GM23338 (cell line): ENCODE data around the gene AFAP1L1. TPM values are rescaled to one million over a fixed set of nuclear protein-coding genes. Genes with fewer than 3 reads are reported as not detected.

Experiments used
- ATAC-seq: fragments of 200-7000 bp; cut with Tn5 transposase; 3 replicates; pipeline ENCODE4 v1.9.1; 2020
- DNase-seq: peaks from one replicate; pipeline ENCODE4 v3.0.0-alpha.2; 2015; ENCODE audit warnings: low spot score
- H2AFZ ChIP-seq: fragments of 200-600 bp; sonication (generic); 2 replicates; pipeline ENCODE4 v1.8.0; 2016; ENCODE audit warnings: antibody characterized with exemption, mild to moderate bottlenecking, moderate library complexity
- H3F3A ChIP-seq: fragments of 200-600 bp; sonication (generic); replicated peaks from 2 replicates; pipeline ENCODE4 v1.8.0; 2017; ENCODE audit warnings: antibody characterized with exemption, mixed run types, low read depth
- H3K27ac ChIP-seq: fragments of 200-600 bp; sonication (generic); 2 replicates; pipeline ENCODE4 v1.6.1; 2016; ENCODE audit warnings: low read depth
- H3K27me3 ChIP-seq: fragments of 200-600 bp; sonication (generic); 2 replicates; pipeline ENCODE4 v1.8.0; 2016; ENCODE audit warnings: mild to moderate bottlenecking, mixed run types, moderate library complexity; ENCODE audit not compliant: insufficient read depth
- H3K36me3 ChIP-seq: fragments of 200-600 bp; sonication (generic); 2 replicates; pipeline ENCODE4 v1.8.0; 2016; ENCODE audit warnings: mild to moderate bottlenecking; ENCODE audit not compliant: insufficient read depth
- H3K4me1 ChIP-seq: fragments of 200-600 bp; sonication (generic); 2 replicates; pipeline ENCODE4 v1.8.0; 2016; ENCODE audit warnings: mild to moderate bottlenecking, moderate library complexity; ENCODE audit not compliant: insufficient read depth
- H3K4me2 ChIP-seq: fragments of 200-600 bp; sonication (generic); 2 replicates; pipeline ENCODE4 v1.7.1; 2017; ENCODE audit warnings: mixed run types
- H3K4me3 ChIP-seq: fragments of 200-600 bp; sonication (generic); 2 replicates; pipeline ENCODE4 v1.6.1; 2016; ENCODE audit warnings: mixed run types
- H3K79me2 ChIP-seq: fragments of 200-600 bp; sonication (generic); replicated peaks from 2 replicates; pipeline ENCODE4 v1.8.0; 2017; ENCODE audit warnings: mild to moderate bottlenecking; ENCODE audit not compliant: insufficient read depth
- H3K9me2 ChIP-seq: fragments of 200-600 bp; sonication (generic); 2 replicates; pipeline ENCODE4 v1.8.0; 2017; ENCODE audit not compliant: insufficient read depth
- H4K20me1 ChIP-seq: fragments of 200-600 bp; sonication (generic); replicated peaks from 2 replicates; pipeline ENCODE4 v1.8.0; 2017; ENCODE audit warnings: mild to moderate bottlenecking; ENCODE audit not compliant: insufficient read depth
- H3K27ac Mint-ChIP-seq: 2 replicates; pipeline ENCODE4 v1.8.0; 2020; ENCODE audit warnings: inconsistent platforms, mild to moderate bottlenecking, moderate library complexity, mixed read lengths
- H3K27me3 Mint-ChIP-seq: 3 replicates; pipeline ENCODE4 v1.8.0; 2022; ENCODE audit warnings: low read depth, mild to moderate bottlenecking, moderate library complexity, mixed read lengths, inconsistent platforms; ENCODE audit not compliant: insufficient read depth, poor library complexity
- H3K36me3 Mint-ChIP-seq: 3 replicates; pipeline ENCODE4 v1.8.0; 2021; ENCODE audit warnings: low read depth, mild to moderate bottlenecking, inconsistent platforms, moderate library complexity, mixed read lengths
- H3K4me1 Mint-ChIP-seq: 3 replicates; pipeline ENCODE4 v1.8.0; 2020; ENCODE audit warnings: mild to moderate bottlenecking, inconsistent platforms, mixed read lengths
- H3K4me3 Mint-ChIP-seq: 3 replicates; pipeline ENCODE4 v1.8.0; 2021; ENCODE audit warnings: moderate library complexity, mild to moderate bottlenecking, inconsistent platforms, mixed read lengths
- H3K9me3 Mint-ChIP-seq: 3 replicates; pipeline ENCODE4 v1.8.0; 2020; ENCODE audit warnings: moderate library complexity, mild to moderate bottlenecking, inconsistent platforms, mixed read lengths
- CREB1 ChIP-seq: fragments of 250-450 bp; sonication (Bioruptor Pico); IDR thresholded peaks from 2 replicates; pipeline ENCODE4 v1.5.0; 2020; ENCODE audit warnings: low read depth, mild to moderate bottlenecking, moderate library complexity
- CTCF ChIP-seq, 2 experiments: fragments of 200-600 bp in 1 of 2; sonication (generic) in 1 of 2; conservative IDR thresholded peaks; 2 replicates each; pipeline versions ENCODE4 v1.5.1 to v1.6.1; 2016 to 2017; ENCODE audit warnings: antibody characterized with exemption in 2 of 2, low read depth in 2 of 2, mild to moderate bottlenecking in 2 of 2, moderate library complexity in 1 of 2
- ETS1 ChIP-seq: IDR thresholded peaks from 2 replicates; pipeline ENCODE4 v1.6.1; 2016; ENCODE audit warnings: antibody characterized with exemption
- EZH2 ChIP-seq: fragments of 200-600 bp; sonication (generic); IDR thresholded peaks from one replicate; pipeline ENCODE4 v1.8.0; 2017; ENCODE audit warnings: antibody characterized with exemption, mild to moderate bottlenecking, low read depth; ENCODE audit not compliant: unreplicated experiment
- EZH2phosphoT487 ChIP-seq: fragments of 200-600 bp; sonication (generic); IDR thresholded peaks from one replicate; pipeline ENCODE4 v1.8.1; 2018; ENCODE audit warnings: antibody characterized with exemption; ENCODE audit not compliant: unreplicated experiment
- JUNB ChIP-seq: IDR thresholded peaks from one replicate; pipeline ENCODE4 v1.6.1; 2016; ENCODE audit warnings: antibody characterized with exemption; ENCODE audit not compliant: unreplicated experiment
- NANOG ChIP-seq: IDR thresholded peaks from 2 replicates; pipeline ENCODE4 v1.6.1; 2016; ENCODE audit warnings: antibody characterized with exemption, borderline replicate concordance
- POLR2AphosphoS5 ChIP-seq: IDR thresholded peaks from 2 replicates; pipeline ENCODE4 v1.6.1; 2016; ENCODE audit warnings: antibody characterized with exemption, low read depth
- REST ChIP-seq: IDR thresholded peaks from one replicate; pipeline ENCODE4 v1.6.1; 2018; ENCODE audit warnings: antibody characterized with exemption; ENCODE audit not compliant: unreplicated experiment
- STAT1 ChIP-seq: IDR thresholded peaks from one replicate; pipeline ENCODE4 v1.6.1; 2016; ENCODE audit warnings: antibody characterized with exemption; ENCODE audit not compliant: unreplicated experiment
- ZNF114 ChIP-seq: fragments of 250-450 bp; sonication (Bioruptor Pico); IDR thresholded peaks from 2 replicates; pipeline ENCODE4 v1.5.0; 2020; ENCODE audit warnings: mild to moderate bottlenecking, moderate library complexity
- ZNF331 ChIP-seq: fragments of 250-450 bp; sonication (Bioruptor Pico); IDR thresholded peaks from 2 replicates; pipeline ENCODE4 v1.5.0; 2020; ENCODE audit warnings: low read depth, mild to moderate bottlenecking, moderate library complexity
- ZNF462 ChIP-seq: fragments of 250-450 bp; sonication (Bioruptor Pico); IDR thresholded peaks from 2 replicates; pipeline ENCODE4 v1.5.0; 2020; ENCODE audit warnings: mild to moderate bottlenecking, moderate library complexity
- polyA plus RNA-seq: library from polyadenylated mRNA; unstranded; fragments of >200 nt; fragmentation: Nextera tagmentation; extraction: Ambion mirVana; gene quantifications from 2 replicates; pipeline ENCODE4 v1.2.1, GENCODE V29; 2016
- total RNA-seq: library from RNA; depleted of rRNA; stranded (reverse); fragments of >200 nt; shearing (Covaris generic); gene quantifications from 2 replicates; pipeline ENCODE4 v1.2.3, GENCODE V29; 2014

AFAP1L1 gene
- total and polyA plus RNA-seq, 2 experiments from 2014 or later = 3.2 to 5.7 TPM

GRCh38 chr5:149313151-149313841, 41.6 kb downstream of the AFAP1L1 start:
- H3K36me3 Mint-ChIP-seq = no peaks in the 10 kb centered on the region
- peaks cover 20% of the 10 kb centered on the region for H3K4me1 Mint-ChIP-seq
- Histone ChIP-seq H2AFZ (no peak overlapping the region), H3K36me3 (no peaks in the 10 kb centered on the region), H3F3A (no peaks in the 10 kb centered on the region), H3K27ac (no peak overlapping the region), H3K4me2 (no peak overlapping the region), H3K4me3 (no peak overlapping the region), H3K9me2 (no peaks in the 10 kb centered on the region), H3K4me1 (no peaks in the 10 kb centered on the region), H3K79me2 (no peaks in the 10 kb centered on the region), H3K27me3 (no peaks in the 10 kb centered on the region), H4K20me1 (no peaks in the 10 kb centered on the region)
- ATAC-seq (no peak), DNase-seq (no peak)
- H3K4me3 Mint-ChIP-seq = no peak overlapping the region
- TF ChIP-seq NANOG (no peak), ZNF462 (CRISPR knock-in tag) (no peak), ETS1 (no peak), CREB1 (CRISPR knock-in tag) (no peak), EZH2phosphoT487 (no peak), STAT1 (no peak), ZNF331 (CRISPR knock-in tag) (no peak), ZNF114 (CRISPR knock-in tag) (no peak), REST (no peak), CTCF (conservative IDR thresholded peaks at IDR 0.05; ENCODE audit: low read depth in 2 of 2) (no peak), EZH2 (no peak), JUNB (no peak), POLR2AphosphoS5 (no peak)
- H3K27ac Mint-ChIP-seq = no peak overlapping the region
- peaks cover 2% of the 10 kb centered on the region for H3K27me3 Mint-ChIP-seq
- no peaks in the 10 kb centered on the region for H3K9me3 Mint-ChIP-seq
